ENCODE measurements around the gene P2RY12.

GRCh38 chr3:151305775-151306151, 78.8 kb downstream of the P2RY12 start:
- TF ChIP-seq ZNF76 (tag by site-specific recombination; IDR thresholded peaks at IDR 0.05; ENCODE audit: borderline replicate concordance, low read depth), result no peak
- TF ChIP-seq CTCF (tag by site-specific recombination; IDR thresholded peaks at IDR 0.05), result no peak
- no peak for TF ChIP-seq ZBTB1 (tag by site-specific recombination; IDR thresholded peaks at IDR 0.05)
- no peak for TF ChIP-seq ZSCAN16 (tag by site-specific recombination; IDR thresholded peaks at IDR 0.05)
- TF ChIP-seq BCL11A (tag by site-specific recombination; IDR thresholded peaks at IDR 0.05; ENCODE audit: low read depth), result no peak
- no peak for TF ChIP-seq REST (tag by site-specific recombination; IDR thresholded peaks at IDR 0.05)
- TF ChIP-seq ZNF768 (tag by site-specific recombination; IDR thresholded peaks at IDR 0.05), result no peak

Data from HEK293 (cell line).